ENCODE results near the gene TCERG1L. TPM values are rescaled to one million over a fixed set of nuclear protein-coding genes. Genes with fewer than 3 reads are reported as not detected.

TCERG1L gene
- total and polyA plus RNA-seq, 2 experiments from 2014 or later, result not detected

- no peak overlapping the region for H3K4me3 ChIP-seq
- in situ Hi-C loops (cut with MboI), result no loop called here
- TF ChIP-seq EZH2 (IDR thresholded peaks at IDR 0.05; ENCODE audit: insufficient read depth, poor library complexity, severe bottlenecking) (no peak), EZH2phosphoT487 (IDR thresholded peaks at IDR 0.05; ENCODE audit: insufficient read depth, low read depth) (no peak)
- no peaks in the 10 kb centered on the region for H3K27me3 ChIP-seq (replicated peaks; ENCODE audit: insufficient read depth)
- no peaks in the 10 kb centered on the region for H3K36me3 ChIP-seq (ENCODE audit: low read depth)
- H3K4me2 ChIP-seq (ENCODE audit: unreplicated experiment), result no peak overlapping the region
- no peaks in the 10 kb centered on the region for H3K9me2 ChIP-seq (ENCODE audit: insufficient read depth)
- no peak overlapping the region for H3K9ac ChIP-seq
- DNase-seq, result no peak
- no peak overlapping the region for H2AFZ ChIP-seq
- no peaks in the 10 kb centered on the region for H3K79me2 ChIP-seq (ENCODE audit: insufficient read depth)
- H3K27ac ChIP-seq, result no peak overlapping the region
- H3K9me3 ChIP-seq (ENCODE audit: low read depth), result no peaks in the 10 kb centered on the region
- no CpG with 5 or more reads among the region's 13 CpGs for WGBS, 2 experiments (ENCODE audit: low coverage in 1 of 2, low lambda C conversion rate in 2 of 2, missing lambda C conversion rate in 2 of 2)
- no peaks in the 10 kb centered on the region for H3F3A ChIP-seq (ENCODE audit: insufficient read depth)
- H3K4me1 ChIP-seq (ENCODE audit: insufficient read depth), result no peaks in the 10 kb centered on the region
- H4K20me1 ChIP-seq (ENCODE audit: insufficient read depth), result no peaks in the 10 kb centered on the region
Measured at GRCh38 chr10:131111007-131111406, 200.5 kb downstream of the TCERG1L start.

- Histone ChIP-seq H3K4me3 (no peak overlapping the region), H3K9ac (no peak overlapping the region), H3K9me2 (ENCODE audit: insufficient read depth) (no peaks in the 10 kb centered on the region), H3K36me3 (ENCODE audit: low read depth) (no peaks in the 10 kb centered on the region), H3K4me1 (ENCODE audit: insufficient read depth) (no peaks in the 10 kb centered on the region), H2AFZ (no peak overlapping the region), H4K20me1 (ENCODE audit: insufficient read depth) (no peaks in the 10 kb centered on the region), H3K9me3 (ENCODE audit: low read depth) (no peaks in the 10 kb centered on the region), H3K27me3 (replicated peaks; ENCODE audit: insufficient read depth) (no peaks in the 10 kb centered on the region), H3F3A (ENCODE audit: insufficient read depth) (no peaks in the 10 kb centered on the region), H3K27ac (no peak overlapping the region), H3K79me2 (ENCODE audit: insufficient read depth) (no peaks in the 10 kb centered on the region), H3K4me2 (ENCODE audit: unreplicated experiment) (no peak overlapping the region)
- in situ Hi-C loops (cut with MboI), result no loop called here
- 37 to 47% methylated on average over 11 of the region's 11 CpGs for WGBS, 2 experiments (ENCODE audit: low coverage in 1 of 2, low lambda C conversion rate in 2 of 2, missing lambda C conversion rate in 2 of 2)
- DNase-seq, result no peak
- TF ChIP-seq EZH2 (IDR thresholded peaks at IDR 0.05; ENCODE audit: insufficient read depth, poor library complexity, severe bottlenecking), result no peak
- no peak for TF ChIP-seq EZH2phosphoT487 (IDR thresholded peaks at IDR 0.05; ENCODE audit: insufficient read depth, low read depth)
Measured at GRCh38 chr10:131110241-131110783, 201.2 kb downstream of the TCERG1L start.

- H3K4me3 ChIP-seq, result no peak overlapping the region
- no peaks in the 10 kb centered on the region for H3K4me1 ChIP-seq (ENCODE audit: insufficient read depth)
- H3K9ac ChIP-seq, result no peak overlapping the region
- in situ Hi-C loops (cut with MboI), result no loop called here
- no peaks in the 10 kb centered on the region for H3K79me2 ChIP-seq (ENCODE audit: insufficient read depth)
- H3K27me3 ChIP-seq (replicated peaks; ENCODE audit: insufficient read depth), result no peaks in the 10 kb centered on the region
- no peak overlapping the region for H3K4me2 ChIP-seq (ENCODE audit: unreplicated experiment)
- H4K20me1 ChIP-seq (ENCODE audit: insufficient read depth), result no peaks in the 10 kb centered on the region
- H3F3A ChIP-seq (ENCODE audit: insufficient read depth), result no peaks in the 10 kb centered on the region
- DNase-seq, result no peak
- 29 to 33% methylated on average over 16 of the region's 16 CpGs for WGBS, 2 experiments (ENCODE audit: low coverage in 1 of 2, low lambda C conversion rate in 2 of 2, missing lambda C conversion rate in 2 of 2)
- no peaks in the 10 kb centered on the region for H3K36me3 ChIP-seq (ENCODE audit: low read depth)
- H3K9me3 ChIP-seq (ENCODE audit: low read depth), result no peaks in the 10 kb centered on the region
- no peak for TF ChIP-seq EZH2phosphoT487 (IDR thresholded peaks at IDR 0.05; ENCODE audit: insufficient read depth, low read depth)
- TF ChIP-seq EZH2 (IDR thresholded peaks at IDR 0.05; ENCODE audit: insufficient read depth, poor library complexity, severe bottlenecking), result no peak
- no peak overlapping the region for H2AFZ ChIP-seq
- no peak overlapping the region for H3K27ac ChIP-seq
- no peaks in the 10 kb centered on the region for H3K9me2 ChIP-seq (ENCODE audit: insufficient read depth)
Measured at GRCh38 chr10:131109726-131110125, 201.8 kb downstream of the TCERG1L start.

GRCh38 chr10:131109291-131109690, 202.2 kb downstream of the TCERG1L start:
- DNase-seq, result no peak
- TF ChIP-seq EZH2 (IDR thresholded peaks at IDR 0.05; ENCODE audit: insufficient read depth, poor library complexity, severe bottlenecking) (no peak), EZH2phosphoT487 (IDR thresholded peaks at IDR 0.05; ENCODE audit: insufficient read depth, low read depth) (no peak)
- 38 to 45% methylated on average over 19 of the region's 19 CpGs for WGBS, 2 experiments (ENCODE audit: low coverage in 1 of 2, low lambda C conversion rate in 2 of 2, missing lambda C conversion rate in 2 of 2)
- Histone ChIP-seq H3K27ac (no peak overlapping the region), H3K36me3 (ENCODE audit: low read depth) (no peaks in the 10 kb centered on the region), H3K4me2 (ENCODE audit: unreplicated experiment) (no peak overlapping the region), H3F3A (ENCODE audit: insufficient read depth) (no peaks in the 10 kb centered on the region), H3K9ac (no peak overlapping the region), H3K27me3 (replicated peaks; ENCODE audit: insufficient read depth) (no peaks in the 10 kb centered on the region), H3K9me2 (ENCODE audit: insufficient read depth) (no peaks in the 10 kb centered on the region), H3K4me1 (ENCODE audit: insufficient read depth) (no peaks in the 10 kb centered on the region), H3K79me2 (ENCODE audit: insufficient read depth) (no peaks in the 10 kb centered on the region), H3K4me3 (no peak overlapping the region), H4K20me1 (ENCODE audit: insufficient read depth) (no peaks in the 10 kb centered on the region), H3K9me3 (ENCODE audit: low read depth) (no peaks in the 10 kb centered on the region), H2AFZ (no peak overlapping the region)
- in situ Hi-C loops (cut with MboI), result no loop called here

- H3K4me2 ChIP-seq (ENCODE audit: unreplicated experiment), result no peak overlapping the region
- in situ Hi-C loops (cut with MboI), result no loop called here
- no peak overlapping the region for H3K9ac ChIP-seq
- no peak overlapping the region for H2AFZ ChIP-seq
- no peaks in the 10 kb centered on the region for H3K4me1 ChIP-seq (ENCODE audit: insufficient read depth)
- H3K79me2 ChIP-seq (ENCODE audit: insufficient read depth), result no peaks in the 10 kb centered on the region
- no peak overlapping the region for H3K27ac ChIP-seq
- no peaks in the 10 kb centered on the region for H3K9me3 ChIP-seq (ENCODE audit: low read depth)
- WGBS, 2 experiments (ENCODE audit: low coverage in 1 of 2, low lambda C conversion rate in 2 of 2, missing lambda C conversion rate in 2 of 2), result 50 to 51% methylated on average over 9 of the region's 9 CpGs
- no peaks in the 10 kb centered on the region for H3K36me3 ChIP-seq (ENCODE audit: low read depth)
- DNase-seq, result no peak
- no peak overlapping the region for H3K4me3 ChIP-seq
- TF ChIP-seq EZH2phosphoT487 (IDR thresholded peaks at IDR 0.05; ENCODE audit: insufficient read depth, low read depth) (no peak), EZH2 (IDR thresholded peaks at IDR 0.05; ENCODE audit: insufficient read depth, poor library complexity, severe bottlenecking) (no peak)
- no peaks in the 10 kb centered on the region for H4K20me1 ChIP-seq (ENCODE audit: insufficient read depth)
- H3F3A ChIP-seq (ENCODE audit: insufficient read depth), result no peaks in the 10 kb centered on the region
- H3K27me3 ChIP-seq (replicated peaks; ENCODE audit: insufficient read depth), result no peaks in the 10 kb centered on the region
- no peaks in the 10 kb centered on the region for H3K9me2 ChIP-seq (ENCODE audit: insufficient read depth)
Measured at GRCh38 chr10:131107970-131108369, 203.6 kb downstream of the TCERG1L start.
